ENCODE measurements around the gene STYX.
"Not testable (repeated sequence)": the region's sequence is repeated elsewhere in the genome, so short reads cannot be mapped to it uniquely, and the experiment has no call there.

Gene STYX

GRCh38 chr14:52727509-52727908 lies 2.5 kb upstream of the STYX start:
- DNase-seq (ENCODE audit: low read depth, low spot score), result not testable (repeated sequence)

- DNase-seq (ENCODE audit: low read depth, low spot score), result not testable (repeated sequence)
Measured at GRCh38 chr14:52729035-52729434, 931 bp upstream of the STYX start.

- DNase-seq (ENCODE audit: low read depth, low spot score), result no peak
Measured at GRCh38 chr14:52729585-52729924, 411 bp upstream of the STYX start.

GRCh38 chr14:52730709-52731111 lies 744 bp downstream of the STYX start:
- no peak for DNase-seq (ENCODE audit: low read depth, low spot score)

GRCh38 chr14:52733824-52734223 lies 3.9 kb downstream of the STYX start:
- no peak for DNase-seq (ENCODE audit: low read depth, low spot score)

GRCh38 chr14:52735921-52736489 lies 6.0 kb downstream of the STYX start:
- no peak for DNase-seq (ENCODE audit: low read depth, low spot score)

- DNase-seq (ENCODE audit: low read depth, low spot score), result no peak
Measured at GRCh38 chr14:52738409-52738808, 8.4 kb downstream of the STYX start.

GRCh38 chr14:52740751-52741150 lies 10.8 kb downstream of the STYX start:
- no peak for DNase-seq (ENCODE audit: low read depth, low spot score)

- no peak for DNase-seq (ENCODE audit: low read depth, low spot score)
Measured at GRCh38 chr14:52741865-52742264, 11.9 kb downstream of the STYX start.

- no peak for DNase-seq (ENCODE audit: low read depth, low spot score)
Measured at GRCh38 chr14:52748647-52749292, 18.8 kb downstream of the STYX start.

- no peak for DNase-seq (ENCODE audit: low read depth, low spot score)
Measured at GRCh38 chr14:52755607-52756316, 25.8 kb downstream of the STYX start.

GRCh38 chr14:52759145-52759544 lies 29.2 kb downstream of the STYX start:
- no peak for DNase-seq (ENCODE audit: low read depth, low spot score)

GRCh38 chr14:52762923-52763322 lies 33.0 kb downstream of the STYX start:
- DNase-seq (ENCODE audit: low read depth, low spot score), result not testable (repeated sequence)

- DNase-seq (ENCODE audit: low read depth, low spot score), result no peak
Measured at GRCh38 chr14:52767058-52767833, 37.3 kb downstream of the STYX start.

- DNase-seq (ENCODE audit: low read depth, low spot score), result no peak
Measured at GRCh38 chr14:52769887-52770286, 39.9 kb downstream of the STYX start.

GRCh38 chr14:52776816-52777215 lies 46.9 kb downstream of the STYX start:
- DNase-seq (ENCODE audit: low read depth, low spot score), result no peak

GRCh38 chr14:52778702-52779101 lies 48.7 kb downstream of the STYX start:
- no peak for DNase-seq (ENCODE audit: low read depth, low spot score)

- DNase-seq (ENCODE audit: low read depth, low spot score), result no peak
Measured at GRCh38 chr14:52780893-52781292, 50.9 kb downstream of the STYX start.

- no peak for DNase-seq (ENCODE audit: low read depth, low spot score)
Measured at GRCh38 chr14:52781629-52782028, 51.7 kb downstream of the STYX start.

- no peak for DNase-seq (ENCODE audit: low read depth, low spot score)
Measured at GRCh38 chr14:52783206-52783605, 53.2 kb downstream of the STYX start.

- DNase-seq (ENCODE audit: low read depth, low spot score), result no peak
Measured at GRCh38 chr14:52786887-52787286, 56.9 kb downstream of the STYX start.

- no peak for DNase-seq (ENCODE audit: low read depth, low spot score)
Measured at GRCh38 chr14:52789118-52789517, 59.2 kb downstream of the STYX start.

Measured in activated CD4-positive, CD25-positive, alpha-beta regulatory T cell treated with anti-CD3 and anti-CD28 coated beads, Interleukin-2, amount 50 U/mL, for 16 hours (primary cell).